ENCODE data around the gene VIPR2. TPM values are rescaled to one million over a fixed set of nuclear protein-coding genes. Genes with fewer than 3 reads are reported as not detected.
"Not testable (repeated sequence)": the region's sequence is repeated elsewhere in the genome, so short reads cannot be mapped to it uniquely, and the experiment has no call there.

Gene VIPR2
- total and polyA plus RNA-seq, 3 donors from 2014 or later: 2.5 to 5.3 (median 4.9) TPM

- H3K27ac ChIP-seq: no peak overlapping the region
- DNase-seq: no peak
- no peaks in the 10 kb centered on the region for H3K36me3 ChIP-seq (ENCODE audit: low read depth, missing control alignments)
- no peaks in the 10 kb centered on the region for H3K4me1 ChIP-seq
- no peak for TF ChIP-seq POLR2A (IDR thresholded peaks at IDR 0.05)
- no peak for TF ChIP-seq CTCF (IDR thresholded peaks at IDR 0.05)
- H3K4me3 ChIP-seq: no peak overlapping the region
- no peaks in the 10 kb centered on the region for H3K9me3 ChIP-seq
- WGBS, 2 donors: 64% methylated on average over 2 of the region's 2 CpGs
- intact Hi-C loops (cut with DNase I; ENCODE audit: low total_unique reads): no loop called here
- no peaks in the 10 kb centered on the region for H3K27me3 ChIP-seq
These were observed 155.7 kb downstream of the VIPR2 start for GRCh38 chr7:158988996-158989395.

- H3K36me3 ChIP-seq (ENCODE audit: low read depth, missing control alignments): no peaks in the 10 kb centered on the region
- no peak for DNase-seq
- 54 to 61% methylated on average over 2 of the region's 2 CpGs for WGBS, 2 donors
- TF ChIP-seq CTCF (IDR thresholded peaks at IDR 0.05): no peak
- no peak for TF ChIP-seq POLR2A (IDR thresholded peaks at IDR 0.05)
- no peak overlapping the region for H3K27ac ChIP-seq
- H3K4me3 ChIP-seq: no peak overlapping the region
- H3K9me3 ChIP-seq: no peaks in the 10 kb centered on the region
- intact Hi-C loops (cut with DNase I; ENCODE audit: low total_unique reads): no loop called here
- no peaks in the 10 kb centered on the region for H3K4me1 ChIP-seq
- no peaks in the 10 kb centered on the region for H3K27me3 ChIP-seq
These were observed 156.3 kb downstream of the VIPR2 start for GRCh38 chr7:158988302-158988862.

GRCh38 chr7:158987691-158988090, 157.0 kb downstream of the VIPR2 start:
- Histone ChIP-seq H3K27me3 (no peaks in the 10 kb centered on the region), H3K36me3 (ENCODE audit: low read depth, missing control alignments) (no peaks in the 10 kb centered on the region), H3K9me3 (no peaks in the 10 kb centered on the region), H3K4me1 (no peaks in the 10 kb centered on the region), H3K4me3 (no peak overlapping the region), H3K27ac (no peak overlapping the region)
- WGBS, 2 donors: 58 to 73% methylated on average over 1 of the region's 1 CpG
- TF ChIP-seq POLR2A (IDR thresholded peaks at IDR 0.05): no peak
- no peak for TF ChIP-seq CTCF (IDR thresholded peaks at IDR 0.05)
- intact Hi-C loops (cut with DNase I; ENCODE audit: low total_unique reads): no loop called here
- DNase-seq: no peak

GRCh38 chr7:158985583-158985982, 159.1 kb downstream of the VIPR2 start:
- Histone ChIP-seq H3K27me3 (no peaks in the 10 kb centered on the region), H3K36me3 (ENCODE audit: low read depth, missing control alignments) (no peaks in the 10 kb centered on the region), H3K4me3 (no peak overlapping the region), H3K9me3 (no peaks in the 10 kb centered on the region), H3K27ac (no peak overlapping the region), H3K4me1 (no peaks in the 10 kb centered on the region)
- no peak for DNase-seq
- intact Hi-C loops (cut with DNase I; ENCODE audit: low total_unique reads): no loop called here
- WGBS, 2 donors: 67 to 84% methylated on average over 4 of the region's 4 CpGs
- TF ChIP-seq CTCF (IDR thresholded peaks at IDR 0.05) (no peak), POLR2A (IDR thresholded peaks at IDR 0.05) (no peak)

GRCh38 chr7:158984007-158984406, 160.7 kb downstream of the VIPR2 start:
- H3K27me3 ChIP-seq; H3K4me3 ChIP-seq; intact Hi-C loops (cut with DNase I; ENCODE audit: low total_unique reads); H3K4me1 ChIP-seq; H3K9me3 ChIP-seq; H3K27ac ChIP-seq; H3K36me3 ChIP-seq (ENCODE audit: low read depth, missing control alignments); DNase-seq: not testable (repeated sequence)
- 60 to 83% methylated on average over 2 of the region's 2 CpGs for WGBS, 2 donors

GRCh38 chr7:158982080-158982479, 162.6 kb downstream of the VIPR2 start:
- H3K9me3 ChIP-seq; intact Hi-C loops (cut with DNase I; ENCODE audit: low total_unique reads); H3K4me1 ChIP-seq; H3K36me3 ChIP-seq (ENCODE audit: low read depth, missing control alignments); H3K27me3 ChIP-seq; H3K27ac ChIP-seq; H3K4me3 ChIP-seq; DNase-seq: not testable (repeated sequence)
- 85 to 88% methylated on average over 4 to 8 of the region's 15 CpGs for WGBS, 2 donors
